22Rv1 (cell line): ENCODE results near the gene ARF6.

Source experiments
- H3K27ac ChIP-seq: fragments of 450-650 bp; 2 replicates; pipeline ENCODE4 v1.5.1; 2017
- ZFX ChIP-seq: fragments of 450-650 bp; IDR thresholded peaks from 2 replicates; pipeline ENCODE4 v1.6.1; 2017; ENCODE audit warnings: antibody characterized with exemption, borderline replicate concordance
- TF ChIP-seq, protein P1 (sequence below): fragments of 450-650 bp; IDR thresholded peaks from 2 replicates; pipeline ENCODE4 v1.5.1; 2017; ENCODE audit warnings: mild to moderate bottlenecking

ARF6 gene

DNA sequence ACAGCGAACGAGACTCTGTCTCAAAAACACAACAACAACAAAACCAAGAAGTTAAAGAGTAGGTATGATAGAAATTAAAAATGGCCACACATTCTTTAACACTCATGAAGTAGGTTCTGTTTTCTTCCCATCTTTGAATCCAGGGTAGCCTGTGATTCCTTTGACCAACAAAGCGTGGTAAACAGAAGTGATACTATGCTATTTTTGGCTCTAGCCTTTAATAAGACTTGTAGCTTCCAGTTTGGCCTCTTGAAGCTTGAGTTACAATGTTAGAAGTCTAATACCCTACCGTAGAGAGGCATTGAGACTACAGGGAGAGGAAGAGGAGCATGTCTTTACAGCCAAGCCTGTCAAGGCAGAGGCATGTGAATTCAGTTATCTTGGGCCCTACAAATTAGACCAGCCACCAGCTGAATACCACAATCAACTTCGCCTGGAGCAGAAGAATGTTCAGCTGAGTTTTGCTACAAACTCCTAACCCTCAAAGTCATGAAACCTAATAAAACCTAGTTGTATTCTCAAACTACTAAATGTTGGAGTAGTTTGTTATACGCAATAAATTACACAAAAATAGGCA is 35.4 kb upstream of the ARF6 start:
- peak overlapping the region; percentile 25; the same call in 1 of the 2 replicates for H3K27ac ChIP-seq
- TF ChIP-seq ZFX, result no peak
- TF ChIP-seq, protein P1, sequence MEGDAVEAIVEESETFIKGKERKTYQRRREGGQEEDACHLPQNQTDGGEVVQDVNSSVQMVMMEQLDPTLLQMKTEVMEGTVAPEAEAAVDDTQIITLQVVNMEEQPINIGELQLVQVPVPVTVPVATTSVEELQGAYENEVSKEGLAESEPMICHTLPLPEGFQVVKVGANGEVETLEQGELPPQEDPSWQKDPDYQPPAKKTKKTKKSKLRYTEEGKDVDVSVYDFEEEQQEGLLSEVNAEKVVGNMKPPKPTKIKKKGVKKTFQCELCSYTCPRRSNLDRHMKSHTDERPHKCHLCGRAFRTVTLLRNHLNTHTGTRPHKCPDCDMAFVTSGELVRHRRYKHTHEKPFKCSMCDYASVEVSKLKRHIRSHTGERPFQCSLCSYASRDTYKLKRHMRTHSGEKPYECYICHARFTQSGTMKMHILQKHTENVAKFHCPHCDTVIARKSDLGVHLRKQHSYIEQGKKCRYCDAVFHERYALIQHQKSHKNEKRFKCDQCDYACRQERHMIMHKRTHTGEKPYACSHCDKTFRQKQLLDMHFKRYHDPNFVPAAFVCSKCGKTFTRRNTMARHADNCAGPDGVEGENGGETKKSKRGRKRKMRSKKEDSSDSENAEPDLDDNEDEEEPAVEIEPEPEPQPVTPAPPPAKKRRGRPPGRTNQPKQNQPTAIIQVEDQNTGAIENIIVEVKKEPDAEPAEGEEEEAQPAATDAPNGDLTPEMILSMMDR, result no peak

DNA sequence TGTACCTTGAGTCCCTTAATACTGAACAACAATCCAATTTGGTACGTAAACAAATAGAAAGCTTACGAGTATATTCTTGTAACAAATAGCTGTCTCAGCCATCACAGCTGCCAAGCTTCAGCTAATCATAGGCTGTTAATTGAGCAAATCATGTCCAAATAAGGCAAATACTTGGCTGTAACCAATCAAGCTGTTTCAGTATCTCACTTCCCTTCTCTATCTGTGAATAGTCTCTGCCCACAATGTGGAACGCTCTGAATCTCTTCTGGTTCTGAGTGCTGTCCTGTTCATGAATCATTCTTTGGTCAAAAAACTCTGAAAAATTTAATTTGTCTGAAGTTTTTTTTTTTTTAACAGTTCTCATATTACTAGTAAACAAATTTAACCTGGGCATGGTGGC is 34.5 kb upstream of the ARF6 start:
- peak overlapping the region; percentile 25; the same call in 1 of the 2 replicates for H3K27ac ChIP-seq
- TF ChIP-seq, protein P1, result no peak
- TF ChIP-seq ZFX, result no peak

DNA sequence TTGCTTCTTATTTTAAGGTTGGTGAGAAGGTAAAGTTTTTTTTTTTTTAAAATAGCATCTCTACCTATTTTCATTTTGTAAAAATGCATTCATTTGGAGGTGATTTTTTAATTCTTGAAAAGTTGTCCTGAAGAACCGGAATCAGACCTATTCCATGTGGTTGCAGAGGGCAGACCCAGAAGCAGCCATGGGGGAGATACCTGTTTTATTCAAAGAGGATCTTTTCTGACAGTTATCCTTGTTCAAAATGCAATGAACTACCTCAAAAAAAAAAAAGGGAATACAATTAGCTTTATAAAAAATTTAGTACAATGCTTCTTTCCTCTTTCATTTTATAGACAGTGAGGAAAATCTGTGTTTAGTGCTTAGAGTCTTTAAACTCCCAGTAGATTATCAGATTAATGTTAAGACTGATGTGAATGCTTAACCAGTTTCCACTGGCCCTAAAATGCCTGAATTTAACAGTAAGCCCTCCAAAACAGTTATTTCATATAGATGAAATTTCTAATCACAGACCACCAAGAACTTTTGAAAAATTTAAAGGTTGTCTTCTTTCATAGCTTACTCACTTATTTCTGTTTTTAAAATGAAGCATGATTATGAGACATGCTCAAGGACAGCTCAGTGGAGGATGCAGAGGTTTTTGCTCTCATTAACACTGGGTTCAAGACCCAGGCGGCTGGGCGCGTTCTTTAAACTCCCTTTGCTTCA is 31.7 kb upstream of the ARF6 start:
- H3K27ac ChIP-seq, result peak overlapping the region; percentile 88
- TF ChIP-seq, protein P1, result no peak
- TF ChIP-seq ZFX, result no peak

DNA sequence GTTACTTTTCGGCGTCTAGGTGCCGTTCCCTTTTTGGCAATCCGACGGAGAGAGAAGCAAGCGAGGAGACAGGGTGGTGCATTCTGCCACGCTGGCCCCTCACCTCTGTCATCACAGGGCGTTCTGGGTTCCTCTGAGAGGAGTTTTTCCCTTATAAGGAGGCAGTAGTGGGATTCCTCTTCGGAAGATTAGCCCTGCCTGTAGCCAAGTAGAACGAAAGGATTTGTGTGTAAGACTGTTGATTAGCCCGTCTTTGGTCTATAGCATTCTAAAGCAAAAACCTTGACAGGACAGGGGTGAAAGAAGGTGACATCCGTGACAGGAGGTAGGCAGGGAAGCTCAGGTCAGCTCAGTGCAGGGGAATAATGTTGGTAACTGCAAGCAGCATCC is 31.2 kb upstream of the ARF6 start:
- TF ChIP-seq ZFX, result no peak
- TF ChIP-seq, protein P1, result no peak
- H3K27ac ChIP-seq, result peak overlapping the region; percentile 88

DNA sequence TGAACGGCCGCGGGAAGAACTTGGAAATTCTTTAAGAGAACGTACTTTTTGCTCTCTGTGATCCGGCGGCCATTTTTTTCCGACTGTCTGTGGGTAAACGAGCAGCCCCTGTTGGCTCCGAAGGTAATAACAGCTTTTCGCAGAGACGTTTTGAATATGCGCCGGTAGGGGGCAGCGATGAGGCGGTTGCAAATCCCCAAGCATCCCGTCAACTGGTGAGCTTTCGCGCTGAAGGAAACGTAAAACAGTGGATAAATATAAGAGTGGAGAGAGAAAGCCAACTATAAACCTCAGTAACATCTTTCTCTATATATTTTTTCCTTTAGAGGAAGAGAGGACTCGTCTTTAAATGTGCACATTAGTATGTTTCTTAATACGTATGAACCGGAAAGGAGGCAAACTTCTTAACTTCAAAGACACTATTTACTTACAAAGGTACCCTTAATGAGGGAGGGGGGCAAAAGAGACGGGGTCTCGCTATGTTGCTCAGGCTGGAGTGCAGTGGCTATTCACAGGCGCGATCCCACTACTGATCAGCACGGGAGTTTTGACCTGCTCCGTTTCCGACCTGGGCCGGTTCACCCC is 30.7 kb upstream of the ARF6 start:
- peak overlapping the region; percentile 88 for H3K27ac ChIP-seq
- TF ChIP-seq, protein P1, result peak; percentile 100
- TF ChIP-seq ZFX, result no peak

DNA sequence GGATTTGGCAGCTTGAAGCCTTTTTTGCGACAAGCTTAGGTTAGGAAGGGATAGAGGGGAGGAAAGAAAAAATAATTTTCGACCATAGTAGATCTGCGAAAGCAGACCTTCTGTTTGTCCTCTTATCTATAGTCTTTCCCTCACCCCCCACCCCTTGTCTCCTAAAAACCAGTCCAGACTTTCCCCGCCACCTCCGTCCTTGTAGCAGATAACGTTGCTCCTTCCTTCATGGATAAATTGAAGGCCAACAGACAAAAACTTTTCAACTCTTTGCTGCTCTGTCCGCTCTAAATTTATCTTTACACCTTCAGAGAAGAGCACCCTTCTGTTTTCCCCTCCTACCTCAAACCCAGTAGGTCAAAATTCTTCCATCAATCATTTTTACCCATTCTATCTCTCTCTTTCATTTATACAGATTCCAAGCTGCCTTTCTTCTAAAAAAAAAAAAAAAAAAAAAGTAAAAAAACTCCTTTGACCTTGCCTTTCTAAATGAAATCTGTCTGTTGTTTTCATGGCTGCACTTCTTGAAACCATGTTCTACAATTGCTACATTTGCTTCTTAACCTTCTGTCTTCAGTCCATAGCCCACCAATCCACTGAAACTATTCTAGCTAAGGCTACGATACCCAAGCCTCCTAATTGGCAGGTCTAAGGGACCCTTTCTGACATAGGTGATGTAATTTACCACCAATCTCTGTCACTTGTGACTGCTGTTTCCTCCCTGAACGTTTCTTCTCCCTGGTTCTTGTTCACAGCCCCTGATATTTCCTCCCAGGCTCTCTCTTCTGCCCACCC is 29.2 kb upstream of the ARF6 start:
- TF ChIP-seq, protein P1, result no peak
- no peak for TF ChIP-seq ZFX
- H3K27ac ChIP-seq, result peak overlapping the region; percentile 88

DNA sequence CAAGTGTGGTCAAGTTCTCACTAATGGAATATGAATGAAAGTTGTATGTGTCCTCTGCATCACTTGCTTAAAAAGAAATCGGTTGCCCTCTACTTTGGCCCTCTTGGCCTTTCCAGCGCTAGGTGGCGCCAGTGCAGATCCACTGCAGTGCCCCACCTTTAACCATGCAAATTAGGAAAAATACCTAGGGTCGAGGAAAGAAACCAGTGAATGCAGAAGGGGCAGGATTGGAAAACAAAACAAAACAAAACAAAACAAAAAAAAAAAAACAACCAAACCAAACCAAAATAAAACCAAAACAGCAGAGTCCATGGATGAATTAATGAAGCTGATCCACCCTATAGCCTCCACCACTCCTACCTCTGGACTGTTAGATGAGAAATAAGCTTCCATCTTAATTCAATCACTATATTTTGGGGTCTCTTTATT is 27.4 kb upstream of the ARF6 start:
- TF ChIP-seq ZFX, result no peak
- TF ChIP-seq, protein P1, result peak; percentile 98
- H3K27ac ChIP-seq, result no peak overlapping the region
